GM10266 (cell line): ENCODE measurements around the gene GBP3.
"Not testable (repeated sequence)": the region's sequence is repeated elsewhere in the genome, so short reads cannot be mapped to it uniquely, and the experiment has no call there.

Experiments
- DNase-seq: peaks from one replicate; pipeline ENCODE4 v3.0.0; 2012; ENCODE audit errors: extremely low spot score
- TF ChIP-seq, protein P1 (sequence below): IDR thresholded peaks from 2 replicates; pipeline ENCODE4 v1.5.1; 2012; ENCODE audit warnings: mild to moderate bottlenecking, low read depth; ENCODE audit not compliant: control insufficient read depth, insufficient read depth; ENCODE audit errors: missing control alignments

Gene GBP3

DNA sequence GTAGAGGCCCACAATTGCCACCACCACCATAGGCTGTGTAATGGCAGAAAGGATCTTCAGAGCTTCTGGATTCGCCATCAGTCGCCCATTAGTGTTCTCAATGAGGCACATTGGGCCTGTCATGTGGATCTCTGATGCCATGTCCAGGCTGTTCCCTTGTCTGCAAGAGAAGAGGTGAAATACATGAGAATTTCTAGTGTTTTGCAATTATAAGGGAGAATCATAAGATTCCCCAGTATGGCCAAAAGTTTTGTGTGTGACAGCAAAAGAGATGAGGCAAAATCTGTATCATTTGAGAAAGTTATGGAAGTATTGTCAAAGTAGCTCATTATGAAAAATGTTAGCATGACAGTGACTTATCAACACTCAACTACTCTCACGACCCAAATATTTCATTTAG, 40.4 kb upstream of the GBP3 start:
- no peak for DNase-seq
- TF ChIP-seq, protein P1, sequence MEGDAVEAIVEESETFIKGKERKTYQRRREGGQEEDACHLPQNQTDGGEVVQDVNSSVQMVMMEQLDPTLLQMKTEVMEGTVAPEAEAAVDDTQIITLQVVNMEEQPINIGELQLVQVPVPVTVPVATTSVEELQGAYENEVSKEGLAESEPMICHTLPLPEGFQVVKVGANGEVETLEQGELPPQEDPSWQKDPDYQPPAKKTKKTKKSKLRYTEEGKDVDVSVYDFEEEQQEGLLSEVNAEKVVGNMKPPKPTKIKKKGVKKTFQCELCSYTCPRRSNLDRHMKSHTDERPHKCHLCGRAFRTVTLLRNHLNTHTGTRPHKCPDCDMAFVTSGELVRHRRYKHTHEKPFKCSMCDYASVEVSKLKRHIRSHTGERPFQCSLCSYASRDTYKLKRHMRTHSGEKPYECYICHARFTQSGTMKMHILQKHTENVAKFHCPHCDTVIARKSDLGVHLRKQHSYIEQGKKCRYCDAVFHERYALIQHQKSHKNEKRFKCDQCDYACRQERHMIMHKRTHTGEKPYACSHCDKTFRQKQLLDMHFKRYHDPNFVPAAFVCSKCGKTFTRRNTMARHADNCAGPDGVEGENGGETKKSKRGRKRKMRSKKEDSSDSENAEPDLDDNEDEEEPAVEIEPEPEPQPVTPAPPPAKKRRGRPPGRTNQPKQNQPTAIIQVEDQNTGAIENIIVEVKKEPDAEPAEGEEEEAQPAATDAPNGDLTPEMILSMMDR = no peak

- TF ChIP-seq, protein P1 = no peak
- no peak for DNase-seq
Measured at GRCh38 chr1:89060091-89060490, 37.4 kb upstream of the GBP3 start.

GRCh38 chr1:89051955-89052312, 29.3 kb upstream of the GBP3 start:
- no peak for DNase-seq
- TF ChIP-seq, protein P1 = no peak

DNA sequence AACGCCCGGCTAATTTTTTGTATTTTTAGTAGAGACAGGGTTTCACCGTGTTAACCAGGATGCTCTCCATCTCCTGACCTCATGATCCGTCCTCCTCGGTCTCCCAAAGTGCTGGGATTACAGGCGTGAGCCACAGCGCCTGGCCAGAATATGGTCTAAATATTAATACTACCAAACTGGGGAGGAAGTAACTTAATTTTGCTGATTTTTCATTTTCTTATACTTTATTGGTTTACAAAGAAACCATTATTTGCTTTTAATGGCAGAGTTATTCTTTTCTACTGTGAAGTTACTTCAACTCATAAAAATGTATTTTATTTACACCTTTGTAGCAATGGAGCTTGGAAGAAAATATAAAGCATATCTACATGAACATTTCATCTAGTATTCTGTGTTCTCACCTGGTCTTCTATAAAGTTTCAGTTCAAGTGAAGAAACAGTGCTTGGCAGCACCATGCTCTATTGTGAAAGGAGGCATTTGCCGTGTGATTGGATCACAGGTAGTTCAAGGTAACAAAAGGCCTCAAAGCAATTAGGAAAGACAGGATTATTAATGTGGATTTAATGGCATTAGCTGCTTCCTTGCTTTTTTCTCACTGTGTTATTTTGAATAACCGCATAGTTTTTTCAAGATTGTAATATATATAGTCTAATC, 28.8 kb upstream of the GBP3 start:
- TF ChIP-seq, protein P1 = no peak
- no peak for DNase-seq

GRCh38 chr1:89050649-89051033, 28.0 kb upstream of the GBP3 start:
- TF ChIP-seq, protein P1 = no peak
- DNase-seq = no peak

GRCh38 chr1:89049901-89050648, 27.4 kb upstream of the GBP3 start:
- not testable (repeated sequence) for DNase-seq

- not testable (repeated sequence) for DNase-seq
Measured at GRCh38 chr1:89049187-89049586, 26.5 kb upstream of the GBP3 start.

DNA sequence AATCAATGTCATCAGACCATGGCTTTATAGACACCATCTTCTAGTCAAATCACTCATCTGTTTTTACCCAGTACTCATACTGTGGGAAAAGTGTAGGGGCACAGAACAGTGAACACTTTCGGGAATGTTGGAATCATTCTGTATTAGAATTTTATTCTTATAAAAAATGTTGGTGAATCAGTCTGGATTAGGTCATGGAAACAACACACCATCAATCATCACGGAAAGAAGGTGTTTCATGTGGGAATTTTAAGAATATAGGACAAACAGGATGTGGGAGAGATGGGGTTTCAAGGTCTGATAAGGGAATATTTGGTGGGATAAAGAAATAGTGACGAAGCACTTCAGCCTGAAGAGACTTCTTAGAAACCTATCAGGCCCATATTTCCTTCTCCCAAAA, 25.1 kb upstream of the GBP3 start:
- TF ChIP-seq, protein P1 = no peak
- no peak for DNase-seq

DNA sequence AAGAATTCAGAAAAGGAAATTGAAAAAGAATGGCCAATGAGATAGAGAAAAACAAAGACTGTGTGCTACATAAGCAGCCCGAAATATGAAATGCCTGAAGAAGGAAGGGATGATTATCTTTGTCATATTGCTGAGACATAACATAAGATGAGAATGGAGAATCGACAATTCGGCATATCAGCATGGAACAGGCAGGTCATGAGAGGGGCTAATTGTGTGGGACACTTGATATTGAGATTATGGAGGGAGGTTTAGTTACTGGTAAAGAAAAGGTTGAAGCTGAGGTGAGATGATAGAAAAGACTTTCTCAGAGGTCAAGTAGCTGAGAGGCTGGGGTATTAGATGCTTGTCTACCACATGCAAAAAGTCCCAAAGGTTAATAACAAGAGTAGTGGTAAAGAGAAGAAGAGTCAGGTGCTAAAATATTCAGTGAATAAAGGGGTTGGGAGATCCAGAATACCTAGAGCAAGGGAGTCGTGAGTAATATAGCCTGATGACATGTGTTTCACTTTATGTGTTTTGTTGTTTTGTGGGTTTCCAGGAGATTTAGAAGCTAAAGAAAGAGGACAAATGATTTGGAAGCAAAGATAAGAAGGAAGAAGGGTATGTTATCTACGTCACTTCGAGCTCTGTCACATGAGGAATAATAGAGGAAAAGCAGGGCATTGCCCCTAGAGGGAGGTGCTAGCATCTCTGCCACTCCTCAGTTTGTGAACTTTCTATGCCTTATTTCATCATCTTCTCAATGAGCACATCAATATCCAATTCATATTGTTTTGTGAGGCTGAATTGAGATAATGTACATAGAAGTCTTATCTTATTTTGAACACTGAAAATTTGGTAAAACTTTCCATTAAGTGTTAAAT, 23.9 kb upstream of the GBP3 start:
- DNase-seq = not testable (repeated sequence)
